WTC11 (cell line): Measurements from ENCODE around the gene HDAC6.

Experiments
- ATF2 ChIP-seq: sonication (generic); formaldehyde crosslinking; IDR thresholded peaks from 2 replicates; pipeline ENCODE4 v1.8.1; 2022; ENCODE audit warnings: low read depth, missing genetic modification reagents, borderline replicate concordance
- CREB1 ChIP-seq: sonication (generic); formaldehyde crosslinking; IDR thresholded peaks from 2 replicates; pipeline ENCODE4 v1.8.0; 2023; ENCODE audit warnings: mild to moderate bottlenecking, missing genetic modification reagents

GRCh38 chrX:48787505-48788443 lies 14.1 kb upstream of the HDAC6 start:
- TF ChIP-seq ATF2 (CRISPR knock-in tag) (no peak), CREB1 (CRISPR knock-in tag) (no peak)
